H1 (cell line): ENCODE measurements around the gene ZNF362.

Source experiments
- CHD1 ChIP-seq: IDR thresholded peaks from 2 replicates; pipeline ENCODE4 v1.6.1; 2012; ENCODE audit warnings: low read depth, low read length, improper control_type of control experiment
- JUN ChIP-seq: IDR thresholded peaks from 2 replicates; pipeline ENCODE4 v1.6.1; 2011; ENCODE audit warnings: low read depth, mild to moderate bottlenecking, improper control_type of control experiment, low read length
- POLR2A ChIP-seq, 2 experiments: IDR thresholded peaks; 1 replicate in 1 of 2; 2 replicates in 1 of 2; pipeline ENCODE4 v1.6.1; 2011; ENCODE audit warnings: low read depth in 2 of 2, low read length in 2 of 2, mild to moderate bottlenecking in 2 of 2; ENCODE audit errors: control extremely low read depth in 1 of 2
- POLR2AphosphoS5 ChIP-seq: IDR thresholded peaks from 2 replicates; pipeline ENCODE4 v1.6.1; 2011; ENCODE audit warnings: low read depth, low read length
- SIN3A ChIP-seq, 2 experiments: IDR thresholded peaks in 1 of 2; conservative IDR thresholded peaks in 1 of 2; 2 replicates each; pipeline ENCODE4 v1.6.1; 2011 to 2012; ENCODE audit warnings: low read length in 2 of 2, improper control_type of control experiment in 1 of 2, low read depth in 1 of 2, mild to moderate bottlenecking in 1 of 2
- TF ChIP-seq, protein P1 (sequence below), 3 experiments: IDR thresholded peaks; 1 replicate in 2 of 3; 2 replicates in 1 of 3; pipeline versions ENCODE4 v1.5.1 to v1.6.1; 2011; ENCODE audit warnings: low read length in 3 of 3, mild to moderate bottlenecking in 3 of 3, inconsistent platforms in 2 of 3, low read depth in 1 of 3, moderate library complexity in 1 of 3; ENCODE audit not compliant: insufficient read depth in 1 of 3; ENCODE audit errors: control extremely low read depth in 1 of 3
- TF ChIP-seq, protein P2 (sequence below): IDR thresholded peaks from 2 replicates; pipeline ENCODE4 v1.6.1; 2012; ENCODE audit warnings: low read length, inconsistent platforms

DNA sequence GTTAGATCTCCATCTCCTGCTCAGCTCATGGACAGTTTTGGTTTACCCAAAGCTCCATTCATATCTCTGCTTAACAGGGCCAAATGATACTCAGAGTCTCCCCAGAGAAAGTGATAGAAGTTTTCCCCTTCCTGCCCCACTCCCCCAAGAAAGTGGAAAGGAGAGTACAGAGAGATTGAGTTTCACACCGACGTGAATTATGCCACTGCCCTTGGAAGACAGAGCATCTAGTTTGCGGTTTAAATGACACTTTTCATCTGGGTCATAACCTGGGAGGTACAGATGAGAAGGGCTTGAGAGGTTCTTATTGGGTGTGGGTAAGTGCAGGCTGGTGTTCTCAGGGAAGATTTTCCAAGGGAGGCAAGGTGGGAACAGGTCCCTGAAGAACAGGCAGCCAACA, 6.9 kb upstream of the ZNF362 start:
- TF ChIP-seq, protein P1, sequence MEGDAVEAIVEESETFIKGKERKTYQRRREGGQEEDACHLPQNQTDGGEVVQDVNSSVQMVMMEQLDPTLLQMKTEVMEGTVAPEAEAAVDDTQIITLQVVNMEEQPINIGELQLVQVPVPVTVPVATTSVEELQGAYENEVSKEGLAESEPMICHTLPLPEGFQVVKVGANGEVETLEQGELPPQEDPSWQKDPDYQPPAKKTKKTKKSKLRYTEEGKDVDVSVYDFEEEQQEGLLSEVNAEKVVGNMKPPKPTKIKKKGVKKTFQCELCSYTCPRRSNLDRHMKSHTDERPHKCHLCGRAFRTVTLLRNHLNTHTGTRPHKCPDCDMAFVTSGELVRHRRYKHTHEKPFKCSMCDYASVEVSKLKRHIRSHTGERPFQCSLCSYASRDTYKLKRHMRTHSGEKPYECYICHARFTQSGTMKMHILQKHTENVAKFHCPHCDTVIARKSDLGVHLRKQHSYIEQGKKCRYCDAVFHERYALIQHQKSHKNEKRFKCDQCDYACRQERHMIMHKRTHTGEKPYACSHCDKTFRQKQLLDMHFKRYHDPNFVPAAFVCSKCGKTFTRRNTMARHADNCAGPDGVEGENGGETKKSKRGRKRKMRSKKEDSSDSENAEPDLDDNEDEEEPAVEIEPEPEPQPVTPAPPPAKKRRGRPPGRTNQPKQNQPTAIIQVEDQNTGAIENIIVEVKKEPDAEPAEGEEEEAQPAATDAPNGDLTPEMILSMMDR (IDR thresholded peaks at IDR 0.05; ENCODE audit: control extremely low read depth in 1 of 3, insufficient read depth in 1 of 3, low read depth in 1 of 3, low read length in 3 of 3) = no peak
- TF ChIP-seq SIN3A (conservative IDR thresholded peaks at IDR 0.05 in 1 of 2, IDR thresholded peaks at IDR 0.05 in 1 of 2; ENCODE audit: low read depth in 1 of 2, low read length in 2 of 2) (no peak), POLR2AphosphoS5 (no peak), POLR2A (IDR thresholded peaks at IDR 0.05; ENCODE audit: control extremely low read depth in 1 of 2, low read depth in 2 of 2, low read length in 2 of 2) (no peak), CHD1 (no peak), JUN (no peak)
- TF ChIP-seq, protein P2, sequence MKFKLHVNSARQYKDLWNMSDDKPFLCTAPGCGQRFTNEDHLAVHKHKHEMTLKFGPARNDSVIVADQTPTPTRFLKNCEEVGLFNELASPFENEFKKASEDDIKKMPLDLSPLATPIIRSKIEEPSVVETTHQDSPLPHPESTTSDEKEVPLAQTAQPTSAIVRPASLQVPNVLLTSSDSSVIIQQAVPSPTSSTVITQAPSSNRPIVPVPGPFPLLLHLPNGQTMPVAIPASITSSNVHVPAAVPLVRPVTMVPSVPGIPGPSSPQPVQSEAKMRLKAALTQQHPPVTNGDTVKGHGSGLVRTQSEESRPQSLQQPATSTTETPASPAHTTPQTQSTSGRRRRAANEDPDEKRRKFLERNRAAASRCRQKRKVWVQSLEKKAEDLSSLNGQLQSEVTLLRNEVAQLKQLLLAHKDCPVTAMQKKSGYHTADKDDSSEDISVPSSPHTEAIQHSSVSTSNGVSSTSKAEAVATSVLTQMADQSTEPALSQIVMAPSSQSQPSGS = no peak
